Activated T-cell treated with anti-CD3 and anti-CD28 coated beads, Interleukin-2, amount 50 U/mL, for 1 hour (primary cell): ENCODE data around the gene CENPO.

Source experiments
- DNase-seq: peaks from one replicate; pipeline ENCODE4 v3.0.0-alpha.2; 2020

CENPO gene

GRCh38 chr2:24866946-24867345 is 73.7 kb downstream of the CENPO start:
- DNase-seq: no peak

GRCh38 chr2:24870440-24870839 is 77.2 kb downstream of the CENPO start:
- DNase-seq: no peak

GRCh38 chr2:24870891-24871705 is 77.9 kb downstream of the CENPO start:
- no peak for DNase-seq

DNA sequence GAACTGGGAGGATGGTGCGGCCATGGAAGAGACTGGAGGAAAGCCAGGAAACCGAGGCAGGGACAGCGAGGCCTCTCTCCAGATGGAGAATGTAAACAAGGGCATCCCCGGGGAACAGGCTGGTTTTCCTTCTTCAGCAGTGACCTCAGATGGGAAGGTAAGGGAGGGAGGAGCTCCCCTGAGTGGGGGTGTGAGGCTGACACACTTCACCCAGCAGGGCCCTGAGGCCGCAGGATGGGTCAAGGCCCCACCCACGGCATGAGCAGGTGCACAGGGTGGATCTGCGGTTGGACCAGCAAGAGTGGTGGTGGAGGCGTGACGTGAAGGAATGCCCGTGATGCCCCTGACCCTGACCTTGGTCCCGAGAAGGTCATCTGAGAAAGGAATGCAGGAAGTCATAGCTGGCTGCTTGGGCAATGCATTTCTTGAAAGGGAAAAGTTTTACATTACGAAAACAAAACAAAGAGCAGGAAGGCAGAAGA is 78.7 kb downstream of the CENPO start:
- no peak for DNase-seq
